ENCODE data around the gene SEC16B.

SEC16B gene

DNA sequence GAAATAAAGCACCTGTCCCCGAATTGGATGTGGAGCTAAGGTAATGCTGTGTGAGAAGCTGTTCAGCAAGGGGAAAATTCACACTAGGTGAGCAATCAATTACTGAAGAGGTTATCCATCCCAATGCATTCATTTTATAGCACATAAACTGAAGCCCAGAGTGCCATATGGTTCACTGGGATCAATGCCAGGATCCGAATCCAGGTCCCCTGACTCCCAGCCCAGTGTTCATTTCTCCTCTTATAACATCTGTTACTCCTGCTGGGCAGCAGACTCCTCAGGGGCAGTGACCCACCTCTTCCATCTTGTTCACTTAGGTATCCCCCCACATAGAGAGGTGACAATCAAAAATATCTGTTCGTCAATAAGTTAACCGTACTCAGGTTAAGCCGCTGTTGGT is 13.2 kb upstream of the SEC16B start:
- ChIA-PET CTCF (no interaction called here), POLR2A (no interaction called here)
- no peak for TF ChIP-seq ZNF366 (tag by site-specific recombination; conservative IDR thresholded peaks at IDR 0.05)
- TF ChIP-seq ZFP37 (tag by site-specific recombination; IDR thresholded peaks at IDR 0.05) = no peak
- no peak for TF ChIP-seq ZNF654 (tag by site-specific recombination; IDR thresholded peaks at IDR 0.05; ENCODE audit: low read depth)
- no peak for TF ChIP-seq ZNF341 (tag by site-specific recombination; IDR thresholded peaks at IDR 0.05; ENCODE audit: low read depth)
- no peak for TF ChIP-seq KLF9 (tag by site-specific recombination; IDR thresholded peaks at IDR 0.05; ENCODE audit: low read depth)
- no peak for TF ChIP-seq ZNF37A (tag by site-specific recombination; IDR thresholded peaks at IDR 0.05)
- TF ChIP-seq ZFP41 (tag by site-specific recombination; IDR thresholded peaks at IDR 0.05; ENCODE audit: borderline replicate concordance) = no peak
- TF ChIP-seq, protein P1, sequence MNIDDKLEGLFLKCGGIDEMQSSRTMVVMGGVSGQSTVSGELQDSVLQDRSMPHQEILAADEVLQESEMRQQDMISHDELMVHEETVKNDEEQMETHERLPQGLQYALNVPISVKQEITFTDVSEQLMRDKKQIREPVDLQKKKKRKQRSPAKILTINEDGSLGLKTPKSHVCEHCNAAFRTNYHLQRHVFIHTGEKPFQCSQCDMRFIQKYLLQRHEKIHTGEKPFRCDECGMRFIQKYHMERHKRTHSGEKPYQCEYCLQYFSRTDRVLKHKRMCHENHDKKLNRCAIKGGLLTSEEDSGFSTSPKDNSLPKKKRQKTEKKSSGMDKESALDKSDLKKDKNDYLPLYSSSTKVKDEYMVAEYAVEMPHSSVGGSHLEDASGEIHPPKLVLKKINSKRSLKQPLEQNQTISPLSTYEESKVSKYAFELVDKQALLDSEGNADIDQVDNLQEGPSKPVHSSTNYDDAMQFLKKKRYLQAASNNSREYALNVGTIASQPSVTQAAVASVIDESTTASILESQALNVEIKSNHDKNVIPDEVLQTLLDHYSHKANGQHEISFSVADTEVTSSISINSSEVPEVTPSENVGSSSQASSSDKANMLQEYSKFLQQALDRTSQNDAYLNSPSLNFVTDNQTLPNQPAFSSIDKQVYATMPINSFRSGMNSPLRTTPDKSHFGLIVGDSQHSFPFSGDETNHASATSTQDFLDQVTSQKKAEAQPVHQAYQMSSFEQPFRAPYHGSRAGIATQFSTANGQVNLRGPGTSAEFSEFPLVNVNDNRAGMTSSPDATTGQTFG (tag by site-specific recombination; IDR thresholded peaks at IDR 0.05; ENCODE audit: borderline replicate concordance) = no peak
- TF ChIP-seq, protein P2, sequence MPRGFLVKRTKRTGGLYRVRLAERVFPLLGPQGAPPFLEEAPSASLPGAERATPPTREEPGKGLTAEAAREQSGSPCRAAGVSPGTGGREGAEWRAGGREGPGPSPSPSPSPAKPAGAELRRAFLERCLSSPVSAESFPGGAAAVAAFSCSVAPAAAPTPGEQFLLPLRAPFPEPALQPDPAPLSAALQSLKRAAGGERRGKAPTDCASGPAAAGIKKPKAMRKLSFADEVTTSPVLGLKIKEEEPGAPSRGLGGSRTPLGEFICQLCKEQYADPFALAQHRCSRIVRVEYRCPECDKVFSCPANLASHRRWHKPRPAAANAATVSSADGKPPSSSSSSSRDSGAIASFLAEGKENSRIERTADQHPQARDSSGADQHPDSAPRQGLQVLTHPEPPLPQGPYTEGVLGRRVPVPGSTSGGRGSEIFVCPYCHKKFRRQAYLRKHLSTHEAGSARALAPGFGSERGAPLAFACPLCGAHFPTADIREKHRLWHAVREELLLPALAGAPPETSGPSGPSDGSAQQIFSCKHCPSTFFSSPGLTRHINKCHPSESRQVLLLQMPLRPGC (tag by site-specific recombination; IDR thresholded peaks at IDR 0.05) = no peak

DNA sequence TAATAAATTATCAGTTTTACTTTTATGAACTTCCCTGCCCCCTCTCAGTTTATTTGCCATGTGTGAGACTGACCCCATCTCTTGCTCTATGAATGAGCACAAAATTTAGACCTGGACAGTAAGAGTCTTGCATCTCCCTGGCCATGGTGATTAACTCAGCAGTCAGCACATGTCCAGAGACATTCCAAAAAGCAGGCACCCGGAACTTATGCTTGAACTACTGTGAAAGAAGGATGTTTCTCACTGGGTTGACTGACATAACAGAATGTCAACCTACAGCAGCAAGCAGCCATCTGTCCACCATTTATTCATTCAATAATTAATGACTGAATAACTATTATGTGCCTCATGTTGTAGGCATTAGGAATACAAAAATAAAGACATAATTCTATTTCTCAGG is 11.3 kb upstream of the SEC16B start:
- no peaks in the 10 kb centered on the region for H3K36me3 ChIP-seq (ENCODE audit: control insufficient read depth in 2 of 2, insufficient read depth in 1 of 2, low read length in 2 of 2)
- ChIA-PET POLR2A (no interaction called here), CTCF (no interaction called here)
- H3K27ac ChIP-seq (ENCODE audit: extremely low read depth, low read depth, low read length) = no peak overlapping the region
- TF ChIP-seq, protein P3, sequence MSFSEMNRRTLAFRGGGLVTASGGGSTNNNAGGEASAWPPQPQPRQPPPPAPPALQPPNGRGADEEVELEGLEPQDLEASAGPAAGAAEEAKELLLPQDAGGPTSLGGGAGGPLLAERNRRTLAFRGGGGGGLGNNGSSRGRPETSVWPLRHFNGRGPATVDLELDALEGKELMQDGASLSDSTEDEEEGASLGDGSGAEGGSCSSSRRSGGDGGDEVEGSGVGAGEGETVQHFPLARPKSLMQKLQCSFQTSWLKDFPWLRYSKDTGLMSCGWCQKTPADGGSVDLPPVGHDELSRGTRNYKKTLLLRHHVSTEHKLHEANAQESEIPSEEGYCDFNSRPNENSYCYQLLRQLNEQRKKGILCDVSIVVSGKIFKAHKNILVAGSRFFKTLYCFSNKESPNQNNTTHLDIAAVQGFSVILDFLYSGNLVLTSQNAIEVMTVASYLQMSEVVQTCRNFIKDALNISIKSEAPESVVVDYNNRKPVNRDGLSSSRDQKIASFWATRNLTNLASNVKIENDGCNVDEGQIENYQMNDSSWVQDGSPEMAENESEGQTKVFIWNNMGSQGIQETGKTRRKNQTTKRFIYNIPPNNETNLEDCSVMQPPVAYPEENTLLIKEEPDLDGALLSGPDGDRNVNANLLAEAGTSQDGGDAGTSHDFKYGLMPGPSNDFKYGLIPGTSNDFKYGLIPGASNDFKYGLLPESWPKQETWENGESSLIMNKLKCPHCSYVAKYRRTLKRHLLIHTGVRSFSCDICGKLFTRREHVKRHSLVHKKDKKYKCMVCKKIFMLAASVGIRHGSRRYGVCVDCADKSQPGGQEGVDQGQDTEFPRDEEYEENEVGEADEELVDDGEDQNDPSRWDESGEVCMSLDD (tag by site-specific recombination; IDR thresholded peaks at IDR 0.05) = no peak
- TF ChIP-seq HOXA7 (CRISPR knock-in tag; IDR thresholded peaks at IDR 0.05; ENCODE audit: borderline replicate concordance) (no peak), BCL11B (tag by site-specific recombination; IDR thresholded peaks at IDR 0.05; ENCODE audit: low read depth) (no peak), ZNF548 (tag by site-specific recombination; IDR thresholded peaks at IDR 0.05) (no peak), ZEB2 (tag by site-specific recombination; IDR thresholded peaks at IDR 0.05) (no peak), KLF9 (tag by site-specific recombination; IDR thresholded peaks at IDR 0.05; ENCODE audit: low read depth) (no peak), ZNF629 (tag by site-specific recombination; IDR thresholded peaks at IDR 0.05) (no peak), ZNF24 (tag by site-specific recombination; IDR thresholded peaks at IDR 0.05) (no peak), ZNF791 (tag by site-specific recombination; IDR thresholded peaks at IDR 0.05) (no peak), MZF1 (tag by site-specific recombination; IDR thresholded peaks at IDR 0.05; ENCODE audit: borderline replicate concordance) (no peak), ZNF677 (tag by site-specific recombination; IDR thresholded peaks at IDR 0.05) (no peak)
- H3K4me3 ChIP-seq (ENCODE audit: low read depth, low read length) = no peak overlapping the region
- H3K4me1 ChIP-seq (ENCODE audit: control insufficient read depth, insufficient read depth, low read length) = no peaks in the 10 kb centered on the region
- no peaks in the 10 kb centered on the region for H3K9me3 ChIP-seq (ENCODE audit: control insufficient read depth, insufficient read depth, low read depth, low read length)

More for the DNA sequence above, 13.2 kb upstream of the SEC16B start:
- no peak overlapping the region for H3K4me3 ChIP-seq (ENCODE audit: low read depth, low read length)
- H3K9me3 ChIP-seq (ENCODE audit: control insufficient read depth, insufficient read depth, low read depth, low read length) = no peaks in the 10 kb centered on the region
- no peaks in the 10 kb centered on the region for H3K36me3 ChIP-seq (ENCODE audit: control insufficient read depth in 2 of 2, insufficient read depth in 1 of 2, low read length in 2 of 2)
- no peak overlapping the region for H3K27ac ChIP-seq (ENCODE audit: extremely low read depth, low read depth, low read length)
- no peaks in the 10 kb centered on the region for H3K4me1 ChIP-seq (ENCODE audit: control insufficient read depth, insufficient read depth, low read length)

All from HEK293 (cell line).